ENCODE results near the gene SLU7. TPM values are rescaled to one million over a fixed set of nuclear protein-coding genes. Genes with fewer than 3 reads are reported as not detected.
"Not testable (repeated sequence)": the region's sequence is repeated elsewhere in the genome, so short reads cannot be mapped to it uniquely, and the experiment has no call there.

SLU7 gene
- total RNA-seq, 1 donor from 2014 or later = 54.1 TPM

DNA sequence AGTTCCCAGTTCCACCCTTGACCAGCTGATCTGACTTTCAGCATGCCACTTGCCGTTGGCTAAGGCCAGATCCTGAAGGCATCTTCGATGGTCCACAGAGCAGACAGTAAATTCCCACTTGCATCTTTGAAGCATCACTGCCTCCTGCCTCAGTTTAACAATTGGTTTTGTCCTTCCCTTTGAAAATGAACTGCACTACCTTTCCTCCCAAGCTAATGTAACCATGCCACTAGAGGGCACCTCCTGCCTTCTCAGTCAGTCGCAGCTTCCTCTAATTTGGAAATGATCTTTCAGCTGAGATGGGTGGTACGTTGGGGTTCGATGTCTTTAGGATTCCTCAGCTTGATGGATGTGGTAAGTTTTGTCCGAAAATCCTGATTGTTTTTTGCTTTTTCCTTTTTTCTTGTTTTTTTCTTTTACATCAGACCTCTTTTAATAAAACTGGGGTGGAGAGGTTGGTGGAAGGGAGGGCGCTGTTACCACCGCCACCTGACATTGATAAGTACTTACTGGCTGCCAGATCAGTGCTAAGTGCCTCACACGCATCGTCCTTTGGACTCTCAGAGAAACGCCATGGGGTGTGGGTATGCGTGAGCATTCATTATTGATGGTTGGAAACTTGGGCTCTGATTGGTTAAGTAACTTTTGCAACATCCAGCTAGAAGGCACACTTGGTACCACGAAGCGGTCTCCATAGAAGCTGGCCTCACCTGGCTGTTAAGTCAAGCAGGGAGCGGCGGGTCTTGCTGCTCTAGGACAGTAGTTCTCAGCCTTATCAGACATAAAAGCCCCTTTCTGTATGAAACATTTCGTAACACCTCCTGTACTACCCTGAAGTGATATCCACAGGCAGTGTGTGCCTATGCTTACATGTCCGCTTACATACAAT, 19.7 kb upstream of the SLU7 start:
- H3K27ac Mint-ChIP-seq (ENCODE audit: unreplicated experiment) = peak overlapping the region; percentile 28
- no peaks in the 10 kb centered on the region for H3K9me3 Mint-ChIP-seq (ENCODE audit: unreplicated experiment)
- peaks cover 10% of the 10 kb centered on the region for H3K4me1 Mint-ChIP-seq (ENCODE audit: unreplicated experiment)
- H3K36me3 Mint-ChIP-seq (ENCODE audit: unreplicated experiment) = no peaks in the 10 kb centered on the region
- peak; percentile 76 for TF ChIP-seq CTCF (IDR thresholded peaks at IDR 0.05)
- H3K27me3 Mint-ChIP-seq (ENCODE audit: unreplicated experiment) = peaks cover 35% of the 10 kb centered on the region
- H3K4me3 Mint-ChIP-seq (ENCODE audit: unreplicated experiment) = peak overlapping the region; percentile 81
- DNase-seq (ENCODE audit: extremely low spot score, unreplicated experiment) = no peak

GRCh38 chr5:160437271-160437670, 18.4 kb upstream of the SLU7 start:
- no peak for DNase-seq (ENCODE audit: extremely low spot score, unreplicated experiment)
- TF ChIP-seq CTCF (IDR thresholded peaks at IDR 0.05) = no peak
- Mint-ChIP-seq H3K4me3 (ENCODE audit: unreplicated experiment) (no peak overlapping the region), H3K9me3 (ENCODE audit: unreplicated experiment) (no peaks in the 10 kb centered on the region), H3K27me3 (ENCODE audit: unreplicated experiment) (peaks cover 28% of the 10 kb centered on the region), H3K4me1 (ENCODE audit: unreplicated experiment) (peaks cover 10% of the 10 kb centered on the region), H3K36me3 (ENCODE audit: unreplicated experiment) (no peaks in the 10 kb centered on the region), H3K27ac (ENCODE audit: unreplicated experiment) (no peak overlapping the region)

GRCh38 chr5:160436661-160437060, 17.8 kb upstream of the SLU7 start:
- not testable (repeated sequence) for H3K4me3 Mint-ChIP-seq (ENCODE audit: unreplicated experiment); H3K9me3 Mint-ChIP-seq (ENCODE audit: unreplicated experiment); H3K4me1 Mint-ChIP-seq (ENCODE audit: unreplicated experiment); H3K36me3 Mint-ChIP-seq (ENCODE audit: unreplicated experiment); DNase-seq (ENCODE audit: extremely low spot score, unreplicated experiment); H3K27ac Mint-ChIP-seq (ENCODE audit: unreplicated experiment)
- H3K27me3 Mint-ChIP-seq (ENCODE audit: unreplicated experiment) = peaks cover 28% of the 10 kb centered on the region

GRCh38 chr5:160436017-160436416, 17.1 kb upstream of the SLU7 start:
- H3K27me3 Mint-ChIP-seq (ENCODE audit: unreplicated experiment) = peaks cover 28% of the 10 kb centered on the region
- no peak for TF ChIP-seq CTCF (IDR thresholded peaks at IDR 0.05)
- peaks cover 10% of the 10 kb centered on the region for H3K4me1 Mint-ChIP-seq (ENCODE audit: unreplicated experiment)
- DNase-seq (ENCODE audit: extremely low spot score, unreplicated experiment) = no peak
- no peaks in the 10 kb centered on the region for H3K36me3 Mint-ChIP-seq (ENCODE audit: unreplicated experiment)
- no peaks in the 10 kb centered on the region for H3K9me3 Mint-ChIP-seq (ENCODE audit: unreplicated experiment)
- H3K27ac Mint-ChIP-seq (ENCODE audit: unreplicated experiment) = no peak overlapping the region
- no peak overlapping the region for H3K4me3 Mint-ChIP-seq (ENCODE audit: unreplicated experiment)

- DNase-seq (ENCODE audit: extremely low spot score, unreplicated experiment) = no peak
- Mint-ChIP-seq H3K4me1 (ENCODE audit: unreplicated experiment) (peaks cover 10% of the 10 kb centered on the region), H3K27ac (ENCODE audit: unreplicated experiment) (no peak overlapping the region), H3K9me3 (ENCODE audit: unreplicated experiment) (no peaks in the 10 kb centered on the region), H3K36me3 (ENCODE audit: unreplicated experiment) (no peaks in the 10 kb centered on the region), H3K4me3 (ENCODE audit: unreplicated experiment) (no peak overlapping the region), H3K27me3 (ENCODE audit: unreplicated experiment) (peaks cover 28% of the 10 kb centered on the region)
- no peak for TF ChIP-seq CTCF (IDR thresholded peaks at IDR 0.05)
Observed at GRCh38 chr5:160435532-160435931, 16.7 kb upstream of the SLU7 start.

All from osteocyte (in vitro differentiated cells).